NCI-H2029 (cell line): ENCODE data around the gene KRT71.
A peak's percentile ranks its signal among the peaks of the same experiment; 100 is the strongest.
"Not testable (repeated sequence)": the region's sequence is repeated elsewhere in the genome, so short reads cannot be mapped to it uniquely, and the experiment has no call there.

ENCODE experiments used
- DNase-seq: peaks from one replicate; lab custom pipeline; 2025; lab: John Stamatoyannopoulos, UW

The KRT71 gene

GRCh38 chr12:52521568-52522266, 31.2 kb downstream of the KRT71 start:
- no peak for DNase-seq

- no peak for DNase-seq
Measured at GRCh38 chr12:52521175-52521567, 31.8 kb downstream of the KRT71 start.

- DNase-seq: no peak
Measured at GRCh38 chr12:52519826-52520662, 32.9 kb downstream of the KRT71 start, which contains the start of gene KRT5. KRT5 (minus strand) TSS chr12:52520394; CDS start chr12:52520296, 98 bp downstream.

GRCh38 chr12:52519387-52519703, 33.6 kb downstream of the KRT71 start:
- no peak for DNase-seq

GRCh38 chr12:52518574-52519386, 34.2 kb downstream of the KRT71 start:
- DNase-seq: no peak

GRCh38 chr12:52517888-52518287, 35.1 kb downstream of the KRT71 start:
- DNase-seq: no peak

- no peak for DNase-seq
Measured at GRCh38 chr12:52517005-52517835, 35.7 kb downstream of the KRT71 start.

- DNase-seq: no peak
Measured at GRCh38 chr12:52515927-52516831, 36.8 kb downstream of the KRT71 start.

- DNase-seq: no peak
Measured at GRCh38 chr12:52515319-52515646, 37.7 kb downstream of the KRT71 start.

- DNase-seq: no peak
Measured at GRCh38 chr12:52514471-52515318, 38.2 kb downstream of the KRT71 start.

GRCh38 chr12:52513736-52514135, 39.2 kb downstream of the KRT71 start:
- DNase-seq: no peak

GRCh38 chr12:52508211-52508610, 44.7 kb downstream of the KRT71 start:
- no peak for DNase-seq

- peak; percentile 27 for DNase-seq
Measured at GRCh38 chr12:52506858-52507715, 45.9 kb downstream of the KRT71 start.

GRCh38 chr12:52502877-52503276, 50.1 kb downstream of the KRT71 start:
- no peak for DNase-seq

GRCh38 chr12:52501490-52501889, 51.5 kb downstream of the KRT71 start:
- no peak for DNase-seq

- DNase-seq: not testable (repeated sequence)
Measured at GRCh38 chr12:52500574-52500973, 52.4 kb downstream of the KRT71 start.

GRCh38 chr12:52499806-52500560, 53.0 kb downstream of the KRT71 start:
- DNase-seq: no peak

- no peak for DNase-seq
Measured at GRCh38 chr12:52498946-52499345, 54.0 kb downstream of the KRT71 start.
